Measurements from ENCODE around the gene TOGARAM1.

The TOGARAM1 gene

DNA sequence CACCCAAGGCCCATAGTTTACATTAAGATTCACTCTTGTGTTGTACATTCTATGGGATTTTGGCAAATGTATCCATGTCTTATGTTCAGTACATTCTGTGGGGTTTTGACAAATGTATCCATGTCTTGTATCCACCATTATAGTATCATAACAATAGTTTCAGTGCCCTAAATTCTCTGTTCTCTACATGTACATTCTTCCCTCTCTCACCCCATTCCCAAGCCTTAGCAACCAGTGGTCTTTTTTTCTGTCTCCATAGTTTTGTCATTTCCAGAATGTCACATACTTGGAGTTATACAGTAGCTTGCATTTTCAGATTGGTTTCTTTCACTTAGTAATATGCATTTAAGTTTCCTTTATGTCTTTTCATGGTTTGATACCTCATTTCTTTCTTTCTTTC lies 6.7 kb downstream of the TOGARAM1 start:
- DNase-seq (ENCODE audit: low read depth) = no peak
- no peak overlapping the region for H3K4me3 ChIP-seq (ENCODE audit: low read depth, low read length)
- TF ChIP-seq, protein P1, sequence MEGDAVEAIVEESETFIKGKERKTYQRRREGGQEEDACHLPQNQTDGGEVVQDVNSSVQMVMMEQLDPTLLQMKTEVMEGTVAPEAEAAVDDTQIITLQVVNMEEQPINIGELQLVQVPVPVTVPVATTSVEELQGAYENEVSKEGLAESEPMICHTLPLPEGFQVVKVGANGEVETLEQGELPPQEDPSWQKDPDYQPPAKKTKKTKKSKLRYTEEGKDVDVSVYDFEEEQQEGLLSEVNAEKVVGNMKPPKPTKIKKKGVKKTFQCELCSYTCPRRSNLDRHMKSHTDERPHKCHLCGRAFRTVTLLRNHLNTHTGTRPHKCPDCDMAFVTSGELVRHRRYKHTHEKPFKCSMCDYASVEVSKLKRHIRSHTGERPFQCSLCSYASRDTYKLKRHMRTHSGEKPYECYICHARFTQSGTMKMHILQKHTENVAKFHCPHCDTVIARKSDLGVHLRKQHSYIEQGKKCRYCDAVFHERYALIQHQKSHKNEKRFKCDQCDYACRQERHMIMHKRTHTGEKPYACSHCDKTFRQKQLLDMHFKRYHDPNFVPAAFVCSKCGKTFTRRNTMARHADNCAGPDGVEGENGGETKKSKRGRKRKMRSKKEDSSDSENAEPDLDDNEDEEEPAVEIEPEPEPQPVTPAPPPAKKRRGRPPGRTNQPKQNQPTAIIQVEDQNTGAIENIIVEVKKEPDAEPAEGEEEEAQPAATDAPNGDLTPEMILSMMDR (IDR thresholded peaks at IDR 0.05; ENCODE audit: low read depth, low read length, missing control alignments) = no peak
- in situ Hi-C loops (cut with HindIII; ENCODE audit: low sequenced_read_pairs) = loop anchor here (25.0 kb wide), 1 partner anchor 169 kb away; the partner anchor contains the start of genes FANCM and FKBP3

DNA sequence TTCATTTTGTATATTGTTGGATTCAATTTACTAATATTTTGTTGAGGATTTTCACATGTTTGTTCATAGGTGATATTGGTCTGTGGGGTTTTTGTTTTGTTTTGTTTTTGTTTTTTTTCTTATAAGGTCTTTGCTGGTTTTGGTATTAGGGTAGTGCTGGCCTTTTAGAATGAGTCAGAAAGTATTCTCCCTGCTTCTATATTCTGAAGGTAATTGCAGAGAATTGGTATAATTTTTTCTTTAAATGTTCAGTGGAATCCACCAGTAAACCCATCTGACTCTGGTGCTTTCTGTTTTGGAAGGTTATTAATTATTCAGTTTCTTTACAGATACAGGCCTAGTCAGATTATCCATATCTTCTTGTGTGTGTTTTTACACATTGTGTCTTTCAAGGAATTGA lies 8.9 kb downstream of the TOGARAM1 start:
- no peak overlapping the region for H3K4me3 ChIP-seq (ENCODE audit: low read depth, low read length)
- no peak for DNase-seq (ENCODE audit: low read depth)
- in situ Hi-C loops (cut with HindIII; ENCODE audit: low sequenced_read_pairs) = loop anchor here (25.0 kb wide), 1 partner anchor 166 kb away; the partner anchor contains the start of genes FANCM and FKBP3
- TF ChIP-seq, protein P1 (IDR thresholded peaks at IDR 0.05; ENCODE audit: low read depth, low read length, missing control alignments) = no peak

DNA sequence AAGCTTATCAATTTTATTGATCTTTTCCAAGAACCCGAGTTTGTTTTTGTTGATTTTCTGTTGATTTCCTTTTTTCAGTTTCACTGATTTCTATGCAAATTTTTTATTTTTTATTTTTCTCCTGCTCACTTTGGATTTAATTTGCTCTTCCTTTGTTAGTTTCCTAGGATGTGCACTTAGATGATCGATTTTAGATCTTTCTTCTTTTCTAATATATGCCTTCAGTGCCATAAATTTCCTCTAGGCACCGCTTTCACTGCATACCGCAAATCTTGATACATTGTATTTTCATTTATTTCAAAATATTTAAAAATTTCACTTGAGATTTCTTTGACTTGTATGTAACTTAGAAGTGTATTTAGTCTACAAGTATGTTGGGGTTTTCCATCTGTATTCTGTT lies 9.5 kb downstream of the TOGARAM1 start:
- in situ Hi-C loops (cut with HindIII; ENCODE audit: low sequenced_read_pairs) = loop anchor here (25.0 kb wide), 1 partner anchor 166 kb away; the partner anchor contains the start of genes FANCM and FKBP3
- TF ChIP-seq, protein P1 (IDR thresholded peaks at IDR 0.05; ENCODE audit: low read depth, low read length, missing control alignments) = no peak
- no peak for DNase-seq (ENCODE audit: low read depth)
- no peak overlapping the region for H3K4me3 ChIP-seq (ENCODE audit: low read depth, low read length)

DNA sequence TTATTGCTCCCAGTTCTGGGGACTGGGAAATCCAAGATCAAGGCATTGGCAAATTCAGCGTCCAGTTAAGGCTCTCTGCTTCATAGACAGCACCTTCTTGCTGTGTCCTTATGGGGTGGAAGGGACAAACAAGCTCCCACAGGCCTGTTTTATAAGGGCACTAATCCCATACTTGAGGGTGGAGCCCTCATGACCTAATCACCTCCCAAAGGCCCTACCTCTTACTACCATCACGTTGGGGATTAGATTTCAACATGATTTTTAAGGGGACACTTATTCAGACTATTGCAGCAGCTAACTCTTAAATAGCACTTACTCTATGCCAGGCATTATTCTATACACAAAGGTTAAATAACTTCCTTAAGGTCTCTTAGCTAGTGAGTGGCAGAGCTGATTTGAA lies 17.3 kb downstream of the TOGARAM1 start:
- TF ChIP-seq, protein P1 (IDR thresholded peaks at IDR 0.05; ENCODE audit: low read depth, low read length, missing control alignments) = no peak
- H3K4me3 ChIP-seq (ENCODE audit: low read depth, low read length) = no peak overlapping the region
- DNase-seq (ENCODE audit: low read depth) = no peak
- in situ Hi-C loops (cut with HindIII; ENCODE audit: low sequenced_read_pairs) = no loop called here

DNA sequence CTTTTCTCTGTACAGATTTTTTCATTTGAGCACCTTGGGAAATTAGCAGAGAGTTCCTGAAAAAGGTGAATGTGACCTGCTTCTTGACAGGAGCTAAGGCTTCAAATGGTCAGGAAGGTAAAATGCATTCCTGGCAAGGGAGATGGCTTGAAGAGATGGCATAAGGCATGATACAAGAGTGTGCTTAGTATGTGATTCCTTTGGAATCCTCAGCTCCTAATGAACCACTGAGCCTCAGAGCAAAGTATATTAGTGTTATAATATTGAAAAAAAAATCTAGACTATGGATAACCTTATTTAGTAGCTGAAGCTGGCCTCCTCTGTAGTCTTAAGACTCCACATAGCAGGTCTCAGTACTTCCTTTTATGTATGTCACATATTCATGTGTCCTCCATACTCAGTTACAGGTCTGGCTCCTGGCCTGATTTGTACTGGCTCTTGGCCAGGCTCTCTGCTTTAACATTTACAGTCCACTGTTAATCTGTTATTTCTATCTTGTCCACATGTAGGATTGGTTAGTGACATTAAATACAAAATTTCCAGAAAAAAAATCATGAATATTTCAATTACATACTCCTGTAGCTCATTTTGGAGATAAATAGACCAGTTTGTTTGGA lies 17.9 kb downstream of the TOGARAM1 start:
- TF ChIP-seq, protein P1 (IDR thresholded peaks at IDR 0.05; ENCODE audit: low read depth, low read length, missing control alignments) = no peak
- in situ Hi-C loops (cut with HindIII; ENCODE audit: low sequenced_read_pairs) = no loop called here

DNA sequence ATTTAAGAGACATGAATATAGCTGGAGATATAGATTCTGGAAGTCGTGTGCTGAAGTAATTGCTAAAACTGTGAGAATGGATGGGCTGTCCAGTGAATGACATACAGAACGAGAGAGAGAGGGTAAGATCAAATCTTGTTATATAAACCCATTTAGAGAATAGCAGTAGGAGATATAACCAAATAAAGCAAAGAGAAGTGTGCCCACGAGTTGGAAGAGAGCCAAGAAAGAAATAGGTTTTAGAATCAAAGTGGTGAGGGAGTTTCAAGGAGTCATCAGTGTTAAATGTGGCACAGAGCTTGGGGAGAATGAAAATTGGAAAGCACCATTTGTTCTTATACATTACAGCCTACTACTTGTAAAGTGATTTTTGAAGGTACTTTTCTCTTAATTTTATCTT lies 19.2 kb downstream of the TOGARAM1 start:
- in situ Hi-C loops (cut with HindIII; ENCODE audit: low sequenced_read_pairs) = no loop called here

More for the DNA sequence above, 17.9 kb downstream of the TOGARAM1 start:
- DNase-seq (ENCODE audit: low read depth) = no peak
- H3K4me3 ChIP-seq (ENCODE audit: low read depth, low read length) = no peak overlapping the region

More for the DNA sequence above, 19.2 kb downstream of the TOGARAM1 start:
- TF ChIP-seq, protein P1 (IDR thresholded peaks at IDR 0.05; ENCODE audit: low read depth, low read length, missing control alignments) = no peak
- H3K4me3 ChIP-seq (ENCODE audit: low read depth, low read length) = no peak overlapping the region
- DNase-seq (ENCODE audit: low read depth) = no peak
